H9 (cell line): ENCODE data around the gene TTC9C. TPM values are rescaled to one million over a fixed set of nuclear protein-coding genes. Genes with fewer than 3 reads are reported as not detected.

Source experiments
- DNase-seq: peaks from one replicate; pipeline ENCODE4 v3.0.0-alpha.2; 2017
- H2AFZ ChIP-seq: one replicate; pipeline ENCODE4 v1.6.1; 2013; ENCODE audit warnings: mild to moderate bottlenecking, low read length, control low read depth, moderate library complexity
- H2AK5ac ChIP-seq: 2 replicates; pipeline ENCODE4 v1.6.1; 2013; ENCODE audit warnings: low read length, control low read depth, mixed read lengths; ENCODE audit not compliant: insufficient read length
- H2BK120ac ChIP-seq: one replicate; pipeline ENCODE4 v1.6.1; 2013; ENCODE audit warnings: low read depth, mild to moderate bottlenecking, low read length, control low read depth, inconsistent platforms; ENCODE audit not compliant: poor library complexity, severe bottlenecking
- H2BK12ac ChIP-seq: 2 replicates; pipeline ENCODE4 v1.6.1; 2013; ENCODE audit warnings: low read length, control low read depth, mixed read lengths, low read depth; ENCODE audit not compliant: insufficient read length
- H2BK15ac ChIP-seq: 2 replicates; pipeline ENCODE4 v1.6.1; 2013; ENCODE audit warnings: low read depth, low read length, control low read depth
- H2BK20ac ChIP-seq: one replicate; pipeline ENCODE4 v1.6.1; 2013; ENCODE audit warnings: low read depth, mild to moderate bottlenecking, low read length, control low read depth, inconsistent platforms; ENCODE audit not compliant: poor library complexity, severe bottlenecking
- H2BK5ac ChIP-seq: 2 replicates; pipeline ENCODE4 v1.6.1; 2013; ENCODE audit warnings: low read length, control low read depth, mixed read lengths; ENCODE audit not compliant: insufficient read length
- H3K14ac ChIP-seq: 2 replicates; pipeline ENCODE4 v1.6.1; 2013; ENCODE audit warnings: low read length, control low read depth; ENCODE audit not compliant: insufficient read depth
- H3K18ac ChIP-seq: 2 replicates; pipeline ENCODE4 v1.6.1; 2013; ENCODE audit warnings: low read depth, mild to moderate bottlenecking, mixed read lengths, low read length, control low read depth; ENCODE audit not compliant: insufficient read length
- H3K23ac ChIP-seq: 2 replicates; pipeline ENCODE4 v1.6.1; 2013; ENCODE audit warnings: low read length, control low read depth, mixed read lengths, low read depth; ENCODE audit not compliant: insufficient read length
- H3K23me2 ChIP-seq: 2 replicates; pipeline ENCODE4 v1.6.1; 2013; ENCODE audit warnings: low read depth, mild to moderate bottlenecking, mixed read lengths, low read length, control low read depth; ENCODE audit not compliant: insufficient read length, poor library complexity, severe bottlenecking
- H3K27ac ChIP-seq: 2 replicates; pipeline ENCODE4 v1.5.1; 2013; ENCODE audit warnings: low read length, control low read depth, mixed read lengths, low read depth; ENCODE audit not compliant: insufficient read length
- H3K27me3 ChIP-seq: 2 replicates; pipeline ENCODE4 v1.6.1; 2013; ENCODE audit warnings: low read length, control low read depth, inconsistent platforms; ENCODE audit not compliant: insufficient read depth
- H3K4ac ChIP-seq: 2 replicates; pipeline ENCODE4 v1.6.1; 2013; ENCODE audit warnings: low read depth, mild to moderate bottlenecking, control low read depth, inconsistent platforms, low read length, moderate library complexity
- H3K4me1 ChIP-seq: 2 replicates; pipeline ENCODE4 v1.6.1; 2013; ENCODE audit warnings: low read length, control low read depth, inconsistent platforms; ENCODE audit not compliant: insufficient read depth
- H3K4me2 ChIP-seq: 2 replicates; pipeline ENCODE4 v1.6.1; 2013; ENCODE audit warnings: low read length, control low read depth, mixed read lengths; ENCODE audit not compliant: insufficient read length, insufficient read depth
- H3K56ac ChIP-seq: 2 replicates; pipeline ENCODE4 v1.6.1; 2013; ENCODE audit warnings: low read depth, mild to moderate bottlenecking, mixed read lengths, low read length, control low read depth; ENCODE audit not compliant: insufficient read length
- H3K79me1 ChIP-seq: 2 replicates; pipeline ENCODE4 v1.6.1; 2013; ENCODE audit warnings: low read depth, mild to moderate bottlenecking, moderate library complexity, low read length, control low read depth, inconsistent platforms; ENCODE audit not compliant: insufficient read depth, poor library complexity, severe bottlenecking
- H3K79me2 ChIP-seq: 2 replicates; pipeline ENCODE4 v1.6.1; 2013; ENCODE audit warnings: low read length, control low read depth, inconsistent platforms; ENCODE audit not compliant: insufficient read depth
- H3K9ac ChIP-seq: 2 replicates; pipeline ENCODE4 v1.6.1; 2013; ENCODE audit warnings: low read length, control low read depth, mixed read lengths; ENCODE audit not compliant: insufficient read length; ENCODE audit errors: extremely low read depth
- H3K9me3 ChIP-seq: one replicate; pipeline ENCODE4 v1.6.1; 2013; ENCODE audit warnings: low read depth, low read length, inconsistent platforms; ENCODE audit not compliant: control insufficient read depth
- H3T11ph ChIP-seq: one replicate; pipeline ENCODE4 v1.6.1; 2013; ENCODE audit warnings: mild to moderate bottlenecking, low read length, control low read depth, inconsistent platforms
- H4K20me1 ChIP-seq: one replicate; pipeline ENCODE4 v1.6.1; 2013; ENCODE audit not compliant: control insufficient read depth, insufficient read length, insufficient read depth
- H4K5ac ChIP-seq: 2 replicates; pipeline ENCODE4 v1.6.1; 2013; ENCODE audit warnings: low read depth, mild to moderate bottlenecking, mixed read lengths, low read length, control low read depth; ENCODE audit not compliant: insufficient read length
- H4K8ac ChIP-seq: replicated peaks from 2 replicates; pipeline ENCODE4 v1.6.1; 2013; ENCODE audit warnings: low read length, control low read depth, mixed read lengths, low read depth; ENCODE audit not compliant: insufficient read length
- H4K91ac ChIP-seq: 2 replicates; pipeline ENCODE4 v1.6.1; 2013; ENCODE audit warnings: low read depth, mild to moderate bottlenecking, moderate library complexity, mixed read lengths, low read length, control low read depth; ENCODE audit not compliant: insufficient read length
- H3K27ac Mint-ChIP-seq, 3 experiments: 2 replicates in 2 of 3; 3 replicates in 1 of 3; pipeline ENCODE4 v1.8.0; 2020 to 2021; ENCODE audit warnings: mixed read lengths in 3 of 3, mild to moderate bottlenecking in 1 of 3, moderate library complexity in 1 of 3
- H3K27me3 Mint-ChIP-seq: 2 replicates; pipeline ENCODE4 v1.8.0; 2021; ENCODE audit warnings: low read depth, mild to moderate bottlenecking, moderate library complexity, mixed read lengths
- H3K36me3 Mint-ChIP-seq, 3 experiments: 2 replicates in 2 of 3; 3 replicates in 1 of 3; pipeline ENCODE4 v1.8.0; 2020 to 2021; ENCODE audit warnings: low read depth in 3 of 3, mixed read lengths in 3 of 3; ENCODE audit not compliant: insufficient read depth in 1 of 3
- H3K4me1 Mint-ChIP-seq, 2 experiments: 2 replicates each; pipeline ENCODE4 v1.8.0; 2020; ENCODE audit warnings: mixed read lengths in 2 of 2
- H3K4me3 Mint-ChIP-seq, 2 experiments: 2 replicates in 1 of 2; 3 replicates in 1 of 2; pipeline ENCODE4 v1.8.0; 2020 to 2021; ENCODE audit warnings: mild to moderate bottlenecking in 2 of 2, mixed read lengths in 2 of 2, moderate library complexity in 1 of 2
- H3K9me3 Mint-ChIP-seq, 2 experiments: 2 replicates in 1 of 2; 3 replicates in 1 of 2; pipeline ENCODE4 v1.8.0; 2020; ENCODE audit warnings: mild to moderate bottlenecking in 2 of 2, mixed read lengths in 2 of 2, moderate library complexity in 1 of 2
- CTCF ChIP-seq: fragments of 200-600 bp; sonication (generic); conservative IDR thresholded peaks from 3 replicates; pipeline ENCODE4 v1.8.0; 2021; ENCODE audit warnings: antibody characterized with exemption, mild to moderate bottlenecking
- WGBS: extraction: QIAGEN DNeasy Blood & Tissue Kit; methylation state at CpG from one replicate; pipeline ENCODE4 v1.1.7; 2013; ENCODE audit warnings: missing lambda C conversion rate, low lambda C conversion rate, mixed read lengths; ENCODE audit not compliant: insufficient read length; ENCODE audit errors: extremely low coverage; 5-methylcytosine and 5-hydroxymethylcytosine counted together
- total RNA-seq: library from RNA; stranded (reverse); gene quantifications from 2 replicates; pipeline ENCODE4 v1.2.1, GENCODE V29; 2021

TTC9C gene
- total RNA-seq, 1 experiment from 2014 or later: 33.4 TPM

DNA sequence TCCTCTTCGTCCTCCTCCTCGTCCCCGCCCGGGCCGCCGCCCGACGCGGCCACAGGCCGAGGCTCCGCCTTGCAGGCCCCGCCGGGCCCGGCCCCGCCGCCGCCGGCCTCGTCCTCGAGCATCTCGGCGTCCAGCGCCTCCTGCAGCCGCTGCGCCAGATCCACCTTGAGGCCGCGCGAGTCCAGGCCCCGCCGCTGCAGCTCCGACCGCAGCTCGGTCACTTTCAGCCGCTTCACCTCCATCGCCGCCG lies 1.4 kb upstream of the TTC9C start:
- H3K27ac Mint-ChIP-seq: peak overlapping the region; percentile 87 to 100 (median 99); a peak in 3 of 7 replicates
- Histone ChIP-seq H3K9ac (peak overlapping the region; percentile 94), H3K23me2 (peaks cover 25% of the 10 kb centered on the region), H4K20me1 (no peaks in the 10 kb centered on the region), H2BK5ac (no peak overlapping the region), H3K9me3 (no peaks in the 10 kb centered on the region), H2AK5ac (no peak overlapping the region), H3K4me1 (no peaks in the 10 kb centered on the region), H3K56ac (no peak overlapping the region), H3T11ph (no peak overlapping the region), H3K23ac (no peak overlapping the region), H3K4ac (no peak overlapping the region), H2BK12ac (no peak overlapping the region), H3K27me3 (no peaks in the 10 kb centered on the region), H4K8ac (no peak overlapping the region), H3K79me2 (peaks cover 30% of the 10 kb centered on the region), H3K79me1 (peaks cover 6% of the 10 kb centered on the region), H3K14ac (peak overlapping the region; percentile 77), H4K5ac (no peak overlapping the region), H2BK20ac (no peak overlapping the region), H2BK15ac (no peak overlapping the region), H2BK120ac (no peak overlapping the region), H3K18ac (peak overlapping the region; percentile 54), H3K27ac (peak overlapping the region; percentile 96), H3K4me2 (peak overlapping the region; percentile 99), H2AFZ (no peak overlapping the region), H4K91ac (no peak overlapping the region)
- H3K4me1 Mint-ChIP-seq: peaks cover 20 to 27% of the 10 kb centered on the region in 2 experiments
- no peaks in the 10 kb centered on the region for H3K9me3 Mint-ChIP-seq
- WGBS: no CpG with 5 or more reads among the region's 37 CpGs
- DNase-seq: no peak
- no peaks in the 10 kb centered on the region for H3K27me3 Mint-ChIP-seq
- no peak for TF ChIP-seq CTCF
- H3K4me3 Mint-ChIP-seq: peak overlapping the region; percentile 89 to 95
- peaks cover 30 to 51% (median 45%) of the 10 kb centered on the region in 3 experiments for H3K36me3 Mint-ChIP-seq
